GM19463 (cell line): ENCODE measurements around the gene EIF5.

ENCODE experiments used
- ATAC-seq: cut with Tn5 transposase; IDR thresholded peaks from one replicate; pipeline ENCODE4 v1.9.1; 2021; ENCODE audit warnings: mild to moderate bottlenecking, moderate library complexity; ENCODE audit not compliant: unreplicated experiment

Gene EIF5

DNA sequence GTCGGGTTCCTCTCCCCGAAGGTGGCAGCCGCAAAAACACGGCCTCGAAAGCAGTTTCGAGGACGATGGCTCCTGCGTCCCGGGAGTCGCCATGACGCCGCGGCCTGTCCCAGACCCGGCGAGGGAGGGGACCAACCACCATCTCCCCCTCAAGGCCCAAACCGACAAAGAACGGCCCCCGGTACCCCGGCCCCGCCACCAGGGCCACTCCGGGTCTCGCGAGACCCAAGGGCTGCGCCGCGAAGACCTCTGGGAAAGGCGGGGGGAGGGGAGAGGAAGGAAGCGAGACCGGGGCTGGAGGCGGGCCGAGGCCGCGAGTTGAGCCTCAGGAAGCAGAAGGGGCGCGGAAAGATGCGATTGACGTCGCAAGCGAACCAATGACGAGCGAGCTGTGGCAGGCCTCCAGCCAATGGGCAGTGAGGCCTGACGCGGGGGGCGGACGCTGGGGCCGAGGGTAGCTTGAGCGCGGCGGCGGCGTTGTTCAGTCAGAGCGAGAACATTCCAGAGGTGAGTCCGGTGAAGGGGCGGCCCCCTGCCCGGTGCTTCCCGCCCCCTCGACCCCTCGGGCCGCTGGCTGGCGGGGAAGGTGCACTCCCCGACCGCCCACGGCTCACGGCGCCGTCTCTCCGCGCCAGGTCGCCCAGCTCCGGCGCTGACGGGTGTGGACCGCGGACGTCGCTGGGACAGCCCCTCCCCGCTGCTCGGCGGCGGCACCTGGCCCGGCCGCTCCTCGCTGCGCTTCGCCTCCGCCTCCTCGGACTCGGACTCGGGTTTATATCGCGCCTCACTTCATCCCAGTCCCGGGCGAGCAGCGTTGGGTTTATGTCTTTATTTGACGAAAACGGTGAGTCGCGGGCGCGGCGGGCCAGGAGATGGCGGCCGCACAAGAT lies at the start of gene EIF5:
EIF5 (plus strand) TSS at position 484 of the 890 bp plus-strand sequence. CDS start 1,624 bp downstream, outside the sequence.
- ATAC-seq, result peak; percentile 80

DNA sequence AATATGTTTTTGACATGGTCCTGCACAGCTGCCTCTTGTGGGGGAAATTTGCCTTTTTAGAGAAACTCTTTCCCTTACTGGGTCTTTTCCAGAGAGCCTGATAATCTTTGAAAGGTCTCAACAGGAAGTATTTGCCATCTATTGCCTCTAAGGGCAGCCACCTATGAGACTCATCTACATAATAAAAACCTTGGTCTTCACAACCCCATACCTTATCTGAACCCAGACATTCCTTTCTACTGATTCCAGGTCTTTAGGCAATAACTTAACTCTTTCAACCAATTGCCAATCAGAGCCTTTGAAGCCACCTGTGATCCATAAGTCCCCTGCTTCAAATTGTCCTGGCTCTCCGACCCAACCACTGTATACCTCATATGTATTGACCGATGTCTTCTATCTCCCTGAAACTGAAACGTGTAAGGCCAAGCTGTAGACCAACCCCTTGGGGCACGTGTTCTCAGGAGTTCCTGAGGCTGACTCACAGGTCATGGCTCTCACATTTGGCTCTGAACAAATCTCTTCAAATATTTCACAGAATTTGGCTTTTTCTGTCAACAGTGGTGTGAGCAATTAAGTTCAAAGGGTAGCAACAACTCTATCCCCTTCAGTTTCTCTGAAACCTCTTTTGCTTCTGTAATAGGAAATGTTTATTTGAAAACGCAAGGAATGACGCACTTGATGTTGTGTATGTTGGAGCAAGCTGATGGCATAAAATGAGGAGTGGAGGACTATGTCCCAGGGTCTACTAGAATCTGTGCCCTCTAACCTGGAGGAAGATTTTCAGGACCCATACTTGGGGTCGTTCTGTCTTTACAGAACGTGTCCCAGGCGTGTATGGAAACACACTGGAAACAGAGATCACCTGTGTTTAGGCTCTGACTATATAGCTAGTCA lies 49.2 kb upstream of the EIF5 start:
- ATAC-seq, result no peak

DNA sequence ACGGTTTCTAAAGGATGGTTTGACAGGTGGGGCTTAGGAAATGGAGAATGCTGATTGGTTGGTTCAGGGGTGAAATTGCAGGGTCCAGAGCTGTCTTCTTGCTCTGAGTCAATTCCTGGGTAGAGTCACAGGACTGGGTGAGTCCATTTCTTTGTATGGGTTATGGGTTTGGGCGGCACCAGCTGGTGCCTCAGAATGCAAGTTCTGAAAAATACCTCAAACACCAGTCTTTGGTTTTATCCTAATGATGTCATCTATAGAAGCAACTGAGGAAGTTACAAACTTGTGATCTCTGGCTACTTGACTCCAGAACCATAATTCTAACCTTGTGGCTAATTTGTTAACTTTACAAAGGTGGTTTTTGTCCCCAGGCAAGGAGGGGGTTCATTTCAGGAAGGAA lies 47.6 kb upstream of the EIF5 start:
- no peak for ATAC-seq

DNA sequence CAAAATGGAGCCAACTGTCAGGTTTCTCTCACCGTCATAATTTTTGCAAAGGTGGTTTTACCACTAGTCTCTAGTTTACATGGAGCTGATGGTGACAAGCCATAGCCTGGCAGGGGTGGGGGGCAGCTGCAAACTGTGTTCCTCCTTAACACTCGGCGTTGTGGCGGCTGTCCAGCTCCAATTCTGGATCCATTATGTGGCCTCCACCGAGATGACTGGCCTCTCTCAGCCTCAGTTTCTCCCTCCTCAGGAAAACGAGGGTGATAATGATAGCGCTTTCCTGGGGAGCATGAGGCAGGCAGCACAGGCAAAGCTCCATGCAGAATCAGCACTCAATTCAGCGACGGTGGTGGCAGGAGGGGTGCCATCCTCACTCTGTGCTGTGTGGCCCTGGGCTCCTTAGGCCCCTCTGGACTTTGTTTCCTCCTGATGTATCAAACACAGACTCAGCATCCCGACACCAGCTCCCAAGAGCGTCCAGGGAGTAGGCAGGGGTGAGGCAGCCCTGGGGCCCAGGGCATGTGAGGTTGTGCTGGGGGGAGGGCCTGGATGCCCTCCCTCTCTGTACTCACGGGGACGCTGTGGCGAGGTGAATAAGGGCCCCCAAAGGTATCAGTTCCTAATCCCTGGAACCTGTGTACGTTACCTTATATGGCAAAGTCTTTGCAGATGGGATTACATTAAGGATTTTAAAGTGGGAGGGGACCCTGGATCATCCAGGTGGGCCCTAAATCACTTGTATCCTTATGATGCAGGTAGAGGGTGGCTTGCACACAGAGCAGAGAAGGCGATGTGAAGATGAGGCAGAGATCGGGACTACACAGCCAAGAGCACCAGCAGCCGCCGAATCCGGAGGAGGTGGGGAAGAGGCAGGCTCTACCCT lies 46.8 kb upstream of the EIF5 start:
- no peak for ATAC-seq

DNA sequence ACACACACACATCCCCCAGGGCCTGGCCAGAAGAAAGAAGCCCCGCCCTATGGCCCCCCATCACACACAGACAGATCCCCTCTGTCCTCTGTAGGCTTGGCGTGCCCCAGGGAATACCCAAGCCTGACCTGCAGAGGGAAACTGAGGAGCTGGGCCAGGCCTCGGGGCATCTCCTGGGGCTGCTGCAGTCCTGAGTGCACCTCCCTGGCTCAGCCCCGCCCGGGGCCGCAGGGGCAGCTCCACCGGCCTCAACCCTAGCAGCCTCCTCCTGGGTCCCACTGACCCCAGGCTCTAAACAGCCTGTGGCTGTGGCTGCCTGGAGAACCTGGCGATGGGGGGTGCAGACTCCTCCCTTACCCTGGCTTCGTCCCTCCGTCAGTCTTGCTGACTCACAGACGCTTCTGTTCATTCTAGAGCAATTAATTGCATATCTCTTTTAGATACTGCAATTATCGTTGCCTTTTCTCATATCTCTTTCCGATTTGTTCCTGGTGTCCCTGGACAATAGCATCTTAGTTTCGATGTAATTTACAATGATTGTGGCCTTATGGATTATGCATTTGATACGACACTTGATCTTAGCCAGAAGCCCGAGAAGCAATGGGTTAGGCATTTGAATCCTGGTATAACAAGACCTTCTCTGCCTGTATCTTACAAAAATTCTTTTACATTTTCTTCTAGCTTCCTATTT lies 45.8 kb upstream of the EIF5 start:
- no peak for ATAC-seq

DNA sequence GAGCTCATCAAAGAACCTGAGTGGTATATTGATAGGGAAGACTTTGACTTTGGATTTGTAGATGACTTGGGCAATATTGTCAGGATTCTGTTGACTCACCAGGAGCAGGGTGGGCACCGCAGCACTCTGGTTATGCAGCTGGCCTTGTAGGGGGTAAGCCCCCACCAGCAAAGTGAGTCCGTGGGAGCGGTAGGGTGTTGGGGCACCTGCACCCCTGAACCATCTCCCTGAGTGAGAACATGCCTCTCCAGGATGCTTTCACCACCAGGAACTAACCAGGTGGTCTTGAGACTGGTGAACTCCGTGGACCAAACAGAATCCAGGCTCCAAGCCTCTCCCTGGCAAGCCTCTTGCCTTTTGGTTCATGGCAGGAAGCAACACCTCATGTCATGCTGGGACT lies 44.0 kb upstream of the EIF5 start:
- no peak for ATAC-seq

DNA sequence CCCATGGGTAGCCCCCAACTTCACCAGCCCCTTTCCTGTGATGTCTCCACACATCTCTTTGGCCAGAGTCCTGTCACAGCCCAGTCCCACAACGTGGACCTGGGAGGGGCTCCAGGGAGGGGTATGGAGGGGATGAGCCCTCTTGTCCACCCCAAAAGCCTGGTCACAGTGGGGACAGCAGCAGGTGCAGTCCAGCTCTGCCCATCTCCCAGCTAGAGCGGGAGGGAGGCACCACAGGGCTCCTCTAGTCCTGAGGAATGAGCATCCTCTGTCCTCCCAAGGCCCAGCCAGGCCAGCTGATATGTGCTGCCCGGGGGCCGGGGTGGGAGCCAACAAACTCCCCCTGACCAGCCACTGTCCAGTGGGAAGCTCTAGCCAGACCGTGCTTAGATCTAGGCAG lies 43.5 kb upstream of the EIF5 start:
- no peak for ATAC-seq

DNA sequence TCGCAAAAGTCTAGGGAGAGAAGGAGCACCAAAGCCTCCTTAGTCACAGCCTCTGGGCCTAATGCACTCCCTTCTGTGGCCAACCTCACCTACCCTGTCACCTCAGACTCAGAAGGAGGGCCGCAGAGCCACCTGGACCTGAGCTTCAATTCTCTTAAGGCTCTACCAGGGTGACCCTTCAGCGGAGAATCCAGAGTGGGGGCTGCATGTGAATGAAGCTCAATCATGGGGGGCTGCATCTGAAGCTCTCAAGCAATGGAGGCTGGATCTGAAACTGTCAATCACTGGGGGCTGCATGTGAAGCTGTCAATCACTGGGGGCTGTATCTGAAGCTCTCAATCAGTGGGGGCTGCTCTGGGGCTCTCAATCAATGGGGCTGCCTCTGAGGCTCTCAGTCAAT lies 43.1 kb upstream of the EIF5 start:
- ATAC-seq, result no peak

DNA sequence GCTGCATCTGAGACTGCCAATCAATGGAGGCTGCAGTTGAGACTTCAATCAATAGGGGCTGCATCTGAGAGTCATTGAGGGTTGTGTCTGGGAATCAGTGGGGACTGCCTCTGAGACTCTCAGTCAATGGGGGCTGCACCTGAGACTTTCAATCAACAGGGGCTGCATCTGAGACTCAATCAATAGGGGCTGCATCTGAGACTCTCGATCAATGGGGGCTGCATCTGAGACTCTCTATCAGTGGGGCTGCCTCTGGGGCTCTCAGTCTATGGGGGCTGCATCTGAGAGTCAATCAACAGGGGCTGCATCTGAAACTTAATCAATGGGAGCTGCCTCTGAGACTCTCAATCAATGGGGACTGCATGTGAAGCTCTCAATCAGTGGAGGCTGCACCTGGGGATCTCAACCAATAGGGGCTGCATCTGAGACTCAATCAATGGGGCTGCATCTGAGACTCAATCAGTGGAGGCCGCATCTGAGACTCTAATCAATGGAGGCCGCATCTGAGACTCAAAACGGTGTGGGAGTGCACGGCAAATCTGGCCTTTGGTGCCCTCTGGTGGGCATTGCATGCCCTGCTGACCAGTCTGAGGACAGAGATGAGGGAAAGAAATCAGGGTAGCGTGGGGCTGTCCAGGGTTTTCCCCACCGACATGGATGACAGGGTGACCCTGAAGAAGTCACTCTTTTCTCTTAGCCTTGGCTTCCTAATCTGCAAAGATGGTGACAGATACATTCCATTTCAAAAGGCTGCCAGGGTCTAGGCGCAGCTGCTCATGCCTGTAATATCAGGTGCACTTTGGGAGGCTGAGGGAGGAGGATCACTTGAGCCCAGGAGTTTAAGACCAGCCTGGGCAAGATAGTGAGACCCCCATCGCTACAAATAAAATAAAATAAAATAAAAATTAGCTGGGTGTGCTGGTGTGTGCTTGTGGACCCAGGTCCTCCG lies 41.3 kb upstream of the EIF5 start:
- ATAC-seq, result peak; percentile 66

DNA sequence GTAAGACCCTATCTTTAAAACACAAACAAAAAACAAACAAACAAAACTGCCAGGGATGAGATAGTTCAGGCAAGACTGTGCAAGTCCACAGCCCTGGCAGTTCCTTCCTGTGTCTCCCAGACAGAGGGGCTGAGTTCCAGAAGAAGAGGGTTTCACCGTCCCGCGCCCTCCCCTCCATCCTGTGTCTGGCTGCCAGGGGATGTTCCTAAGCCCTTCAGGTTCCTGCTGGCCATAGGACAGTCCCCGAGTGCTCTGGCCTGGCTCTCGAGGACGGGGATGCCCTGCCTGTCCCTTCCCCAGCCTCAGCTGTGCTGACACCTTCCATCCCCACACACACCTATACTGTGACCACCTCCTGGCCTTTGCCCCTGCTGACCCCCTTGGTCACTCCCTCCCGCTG lies 40.6 kb upstream of the EIF5 start:
- ATAC-seq, result no peak

DNA sequence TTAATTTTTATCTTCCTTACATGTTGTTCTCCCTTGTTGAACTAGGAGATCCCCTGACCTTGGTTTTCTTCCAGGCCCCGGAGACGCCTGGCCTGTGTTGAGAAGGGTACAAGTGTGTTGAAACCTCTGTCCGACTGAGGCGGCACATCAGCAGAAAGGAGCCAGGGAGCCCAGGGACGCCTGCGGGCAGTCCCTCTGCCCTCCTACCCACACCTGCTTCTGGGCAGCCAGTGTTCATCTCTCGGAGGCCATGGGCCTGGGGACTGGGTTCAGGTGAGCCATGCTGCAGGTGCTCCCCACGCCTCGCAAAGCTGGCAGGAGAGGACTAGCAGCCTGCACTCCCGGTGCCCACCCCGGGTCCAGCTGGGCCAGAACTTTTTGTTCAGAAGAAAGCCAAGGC lies 39.9 kb upstream of the EIF5 start:
- ATAC-seq, result no peak

DNA sequence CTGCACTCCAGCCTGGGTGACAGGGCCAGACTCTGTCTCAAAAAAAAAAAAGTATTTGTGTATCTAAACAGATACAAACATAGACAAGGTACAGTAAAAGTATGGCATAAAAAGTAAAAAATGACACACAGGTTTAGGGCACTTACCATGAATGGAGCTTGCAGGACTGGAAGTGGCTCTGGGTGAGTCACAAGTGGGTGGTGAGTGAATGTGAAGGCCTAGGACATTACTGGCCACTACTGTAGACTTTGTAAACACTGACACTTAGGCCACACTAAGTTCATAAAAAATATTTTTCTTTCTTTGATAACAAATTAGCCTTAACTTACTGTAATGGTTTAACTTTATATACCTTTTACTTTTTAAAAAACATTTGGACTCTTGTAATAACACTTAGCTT lies 38.0 kb upstream of the EIF5 start:
- no peak for ATAC-seq

DNA sequence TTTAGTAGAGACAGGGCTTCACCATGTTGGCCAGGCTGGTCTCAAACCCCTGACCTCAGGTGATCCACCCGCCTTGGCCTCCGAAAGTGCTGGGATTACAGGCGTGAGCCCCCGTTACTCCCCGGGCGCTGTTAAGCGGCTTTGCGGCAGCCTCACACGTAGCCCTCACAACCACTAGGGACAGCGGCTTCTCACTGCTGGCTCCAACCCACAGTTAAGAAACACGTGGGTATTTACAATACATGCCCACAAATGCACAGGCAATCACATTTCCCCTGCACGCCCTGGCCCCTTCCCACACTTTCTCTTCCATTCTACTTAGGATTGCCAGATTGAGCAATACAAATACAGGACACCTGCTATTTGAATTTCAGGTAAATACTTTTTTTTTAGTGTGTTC lies 37.0 kb upstream of the EIF5 start:
- no peak for ATAC-seq

DNA sequence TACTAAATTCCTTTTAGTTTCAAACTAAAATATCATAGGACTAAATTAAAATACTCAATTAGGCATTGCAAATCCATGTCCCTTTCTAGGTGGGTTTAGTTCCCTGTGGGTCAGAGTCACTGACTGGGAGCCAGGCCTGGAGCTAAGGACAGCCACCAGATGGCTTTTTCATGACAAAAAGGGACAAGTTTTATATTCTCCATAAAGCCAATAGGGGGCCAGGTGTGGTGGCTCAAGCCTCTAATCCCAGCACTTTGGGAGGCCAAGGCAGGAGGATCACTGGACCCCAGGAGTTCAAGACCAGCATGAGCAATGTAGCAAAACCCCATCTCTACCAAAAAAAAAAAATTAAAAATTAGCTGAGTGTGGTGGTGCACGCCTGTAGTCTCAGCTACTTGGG lies 35.4 kb upstream of the EIF5 start:
- ATAC-seq, result no peak

DNA sequence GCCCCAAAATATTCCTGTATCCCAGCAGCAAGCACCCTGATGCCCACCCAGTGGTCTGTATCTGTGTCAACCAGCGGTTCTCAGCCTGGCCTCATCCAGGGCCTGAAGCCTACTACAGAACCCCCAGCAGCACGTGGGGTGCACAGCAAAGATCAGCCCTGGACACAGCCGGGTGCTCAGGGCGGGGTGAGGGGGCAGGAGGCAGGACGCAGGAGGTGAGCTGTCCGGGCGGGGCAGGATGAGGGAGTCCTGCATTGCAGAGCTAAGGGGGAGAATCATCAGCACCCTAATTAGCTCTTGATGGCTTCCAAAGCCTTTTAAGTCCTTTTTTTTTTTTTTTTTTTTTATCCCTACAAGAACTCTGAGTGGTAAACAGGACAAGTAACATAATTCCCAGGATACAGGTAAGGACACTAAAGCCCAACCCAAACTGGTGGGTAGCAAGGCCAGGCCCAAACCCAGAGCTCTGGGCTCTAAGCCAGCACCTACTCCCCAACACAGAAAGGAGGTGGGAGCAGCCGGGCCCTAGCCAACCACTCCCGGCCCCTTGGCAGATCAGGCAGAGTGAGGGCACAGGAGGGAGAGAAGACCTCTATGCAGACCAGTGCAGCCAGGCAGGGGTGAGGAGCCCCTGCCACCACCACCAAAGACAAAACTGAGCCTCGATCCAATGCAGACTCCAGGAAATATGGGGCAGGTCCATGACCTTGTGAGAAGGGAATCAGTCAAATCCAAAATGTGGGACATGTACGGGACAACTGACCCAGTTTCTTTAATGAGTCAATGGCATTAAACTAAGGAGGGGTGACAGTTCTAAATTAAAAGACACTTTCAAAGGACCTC lies 32.3 kb upstream of the EIF5 start:
- ATAC-seq, result no peak

DNA sequence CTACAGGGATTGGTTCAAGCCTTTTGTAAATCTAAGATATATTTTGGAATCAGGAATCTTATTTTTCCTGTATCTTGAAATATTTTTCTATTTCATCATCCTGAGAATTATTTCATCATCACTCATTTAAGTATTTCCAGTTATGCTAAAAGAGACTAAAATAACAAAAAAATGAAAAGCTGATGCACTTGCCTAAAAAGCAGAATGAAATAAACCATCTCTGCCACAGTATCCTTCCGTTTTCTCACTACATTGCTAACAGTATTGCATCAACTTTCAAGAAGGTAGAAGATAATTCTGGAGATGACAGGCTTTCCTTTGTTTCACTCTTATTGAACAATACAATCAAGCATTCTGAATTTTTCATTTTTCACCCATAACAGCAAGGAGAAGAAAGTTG lies 31.1 kb upstream of the EIF5 start:
- ATAC-seq, result no peak

DNA sequence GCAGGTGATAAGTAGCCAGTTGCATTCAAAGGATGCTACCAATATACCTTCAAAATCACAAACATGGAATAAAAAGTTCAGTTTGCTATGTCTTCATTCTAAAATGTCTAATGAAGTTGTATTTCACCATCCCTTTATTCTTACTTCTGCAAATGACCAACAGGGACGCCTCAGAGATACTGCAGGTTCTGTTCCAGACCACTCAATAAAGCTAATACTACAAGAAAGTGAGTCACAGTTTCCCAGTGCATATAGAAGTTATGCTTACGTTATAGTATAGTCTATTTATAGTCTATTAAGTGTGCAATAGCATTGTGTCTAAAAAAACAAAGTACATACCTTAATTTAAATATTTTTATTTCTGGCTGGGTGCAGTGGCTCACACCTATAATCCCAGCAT lies 29.3 kb upstream of the EIF5 start:
- no peak for ATAC-seq
